HepG2 (cell line): Measurements from ENCODE around the gene CASKIN1. TPM values are rescaled to one million over a fixed set of nuclear protein-coding genes. Genes with fewer than 3 reads are reported as not detected.
A peak's percentile ranks its signal among the peaks of the same experiment; 100 is the strongest.

Experiments used
- ATAC-seq: fragments of 200-7000 bp; cut with Tn5 transposase; 3 replicates; pipeline ENCODE4 v1.9.1; 2020; ENCODE audit warnings: mild to moderate bottlenecking, moderate library complexity
- BruUV-seq: library from RNA; stranded (reverse); fragments of 400-500 nt; replicated peaks from 2 replicates; lab custom pipeline; 2021; lab: Mats Ljungman, UMichigan
- CTCF ChIA-PET: fragments of 300-600 bp; formaldehyde crosslinking; extraction: SDS; loops from one replicate; lab custom pipeline; 2021; ENCODE audit warnings: low total read pairs, inconsistent platforms, low intra/inter-chr PET ratio; lab: Yijun Ruan, JAX
- POLR2A ChIA-PET: fragments of 350-600 bp; sonication (Branson Sonifier 250); formaldehyde crosslinking; loops from one replicate; lab custom pipeline; 2020; ENCODE audit warnings: antibody characterized with exemption, inconsistent platforms; lab: Yijun Ruan, JAX
- DNase-seq: peaks from one replicate; pipeline ENCODE4 v3.0.0-alpha.2; 2015; ENCODE audit warnings: low spot score
- FAIRE-seq: peaks from 3 replicates; lab custom pipeline; 2011; peaks lifted over from hg19 to GRCh38; lab: Jason Lieb, UNC
- H2AFZ ChIP-seq: one replicate; pipeline ENCODE4 v1.6.1; 2011; ENCODE audit warnings: low read length, inconsistent platforms
- H3K27ac ChIP-seq: fragments of 300-600 bp; 3 replicates; pipeline ENCODE4 v1.8.0; 2011; ENCODE audit warnings: mixed run types, mild to moderate bottlenecking, mixed read lengths, low read length, inconsistent platforms; ENCODE audit not compliant: insufficient read depth; ENCODE audit errors: extremely low read length
- H3K27me3 ChIP-seq, 2 experiments: fragments of 200-600 bp in 1 of 2; 2 replicates in 1 of 2; 3 replicates in 1 of 2; pipeline versions ENCODE4 v1.6.0 to v1.8.0; 2011; ENCODE audit warnings: low read length in 2 of 2, mild to moderate bottlenecking in 2 of 2, moderate library complexity in 2 of 2, inconsistent platforms in 1 of 2; ENCODE audit not compliant: insufficient read depth in 2 of 2, control insufficient read depth in 1 of 2
- H3K36me3 ChIP-seq, 2 experiments: fragments of 200-600 bp in 1 of 2; replicated peaks in 1 of 2; 2 replicates in 1 of 2; 3 replicates in 1 of 2; pipeline versions ENCODE4 v1.5.1 to v1.8.0; 2011; ENCODE audit warnings: low read length in 2 of 2, inconsistent platforms in 1 of 2; ENCODE audit not compliant: insufficient read depth in 2 of 2, control insufficient read depth in 1 of 2
- H3K4me1 ChIP-seq: 2 replicates; pipeline ENCODE4 v1.5.1; 2012; ENCODE audit warnings: low read length, inconsistent platforms; ENCODE audit not compliant: insufficient read depth
- H3K4me2 ChIP-seq: 2 replicates; pipeline ENCODE4 v1.6.0; 2011; ENCODE audit warnings: low read depth, low read length, inconsistent platforms
- H3K4me3 ChIP-seq, 3 experiments: fragments of 200-600 bp in 1 of 3; sonication (generic), shearing (Covaris generic) in 1 of 3; replicated peaks in 1 of 3; 2 replicates each; pipeline ENCODE4 v1.5.1; 2011 to 2016; ENCODE audit warnings: low read length in 3 of 3, inconsistent platforms in 2 of 3, low read depth in 2 of 3, mild to moderate bottlenecking in 2 of 3, control low read depth in 1 of 3, mixed read lengths in 1 of 3; ENCODE audit not compliant: insufficient read depth in 1 of 3
- H3K79me2 ChIP-seq: one replicate; pipeline ENCODE4 v1.6.1; 2011; ENCODE audit warnings: low read length, inconsistent platforms; ENCODE audit not compliant: insufficient read depth
- H3K9ac ChIP-seq: 2 replicates; pipeline ENCODE4 v1.6.0; 2011; ENCODE audit warnings: mild to moderate bottlenecking, low read depth, low read length, inconsistent platforms; ENCODE audit not compliant: insufficient read depth
- H3K9me3 ChIP-seq: 2 replicates; pipeline ENCODE4 v1.5.1; 2012; ENCODE audit warnings: mild to moderate bottlenecking, low read length
- H4K20me1 ChIP-seq: 2 replicates; pipeline ENCODE4 v1.6.0; 2011; ENCODE audit warnings: inconsistent platforms, mild to moderate bottlenecking, low read length, moderate library complexity; ENCODE audit not compliant: insufficient read depth
- HNRNPL ChIP-seq: fragments of 200-400 bp; formaldehyde crosslinking; IDR thresholded peaks from 2 replicates; pipeline ENCODE4 v1.6.1; 2017; ENCODE audit warnings: mild to moderate bottlenecking, low read depth, low read length
- JUNB ChIP-seq: sonication (generic); formaldehyde crosslinking; IDR thresholded peaks from 2 replicates; pipeline ENCODE4 v1.8.0; 2022; ENCODE audit warnings: missing genetic modification reagents, mild to moderate bottlenecking, borderline replicate concordance
- KMT2A ChIP-seq: sonication (generic); formaldehyde crosslinking; IDR thresholded peaks from 2 replicates; pipeline ENCODE4 v1.4.0; 2020; ENCODE audit warnings: missing genetic modification reagents
- NCOA1 ChIP-seq: sonication (generic); formaldehyde crosslinking; IDR thresholded peaks from 2 replicates; pipeline ENCODE4 v1.9.0; 2021; ENCODE audit warnings: missing genetic modification reagents
- NR3C1 ChIP-seq: sonication (generic); formaldehyde crosslinking; IDR thresholded peaks from 2 replicates; pipeline ENCODE4 v1.4.0; 2020; ENCODE audit warnings: missing genetic modification reagents
- PRMT3 ChIP-seq: sonication (generic); formaldehyde crosslinking; IDR thresholded peaks from 2 replicates; pipeline ENCODE4 v1.8.1; 2022; ENCODE audit warnings: low read depth, mild to moderate bottlenecking, moderate library complexity, missing genetic modification reagents, borderline replicate concordance
- SMAD1 ChIP-seq: sonication (generic); formaldehyde crosslinking; IDR thresholded peaks from 2 replicates; pipeline ENCODE4 v1.4.0; 2020; ENCODE audit warnings: missing genetic modification reagents, low read depth, mild to moderate bottlenecking, borderline replicate concordance
- ZC3H4 ChIP-seq: sonication (generic); formaldehyde crosslinking; IDR thresholded peaks from 2 replicates; pipeline ENCODE4 v1.4.0; 2020; ENCODE audit warnings: missing genetic modification reagents, borderline replicate concordance
- ZFAT ChIP-seq: sonication (generic); formaldehyde crosslinking; conservative IDR thresholded peaks from 2 replicates; pipeline ENCODE4 v1.8.1; 2023; ENCODE audit warnings: missing genetic modification reagents, inconsistent platforms
- ZNF10 ChIP-seq: sonication (generic); formaldehyde crosslinking; IDR thresholded peaks from 2 replicates; pipeline ENCODE4 v1.4.0; 2020; ENCODE audit warnings: mild to moderate bottlenecking, low read depth, missing genetic modification reagents, borderline replicate concordance
- WGBS: methylation state at CpG from one replicate; pipeline ENCODE4 v1.1.6; 2017; ENCODE audit warnings: low lambda C conversion rate; 5-methylcytosine and 5-hydroxymethylcytosine counted together
- in situ Hi-C: cut with HindIII; loops from 2 replicates; pipeline ENCODE4 v1.10.0; 2017; ENCODE audit warnings: low pct_unique_long_range_greater_than_20kb; ENCODE audit not compliant: extremely low pct_ligation_motif_present
- intact Hi-C: fragments of 100-400 bp; cut with micrococcal nuclease; formaldehyde crosslinking; loops from one replicate; pipeline ENCODE4 v1.10.0; 2022; ENCODE audit not compliant: unreplicated experiment
- polyA plus RNA-seq, 8 experiments: library from polyadenylated mRNA; depleted of rRNA in 3 of 8; stranded (reverse) in 7 of 8; unstranded in 1 of 8; fragments of >200 nt; fragmentation: Illumina TruSeq in 4 of 8; extraction: Trizol in 4 of 8; gene quantifications; 2 replicates each; pipeline versions ENCODE4 v1.2.1 to v1.2.3, GENCODE V29; 2011 to 2016; ENCODE audit warnings: low read depth in 4 of 8, missing spikeins in 1 of 8, mixed read lengths in 1 of 8; ENCODE audit not compliant: insufficient read depth in 1 of 8
- total RNA-seq, 5 experiments: library from RNA; depleted of rRNA; stranded (reverse); fragments of >200 nt; fragmentation: Illumina TruSeq; extraction: Trizol; gene quantifications; 2 replicates each; pipeline ENCODE4 v1.2.3, GENCODE V29; 2016; ENCODE audit warnings: low read depth in 1 of 5
- TF ChIP-seq, protein P1 (sequence below): IDR thresholded peaks from 2 replicates; pipeline ENCODE4 v1.6.1; 2016; ENCODE audit warnings: low read depth, borderline replicate concordance
- TF ChIP-seq, protein P2 (sequence below): sonication (generic); formaldehyde crosslinking; IDR thresholded peaks from 2 replicates; pipeline ENCODE4 v1.5.1; 2020; ENCODE audit warnings: mild to moderate bottlenecking, missing genetic modification reagents, borderline replicate concordance
- TF ChIP-seq, protein P3 (sequence below): sonication (generic); formaldehyde crosslinking; IDR thresholded peaks from 2 replicates; pipeline ENCODE4 v1.5.0; 2020; ENCODE audit warnings: mild to moderate bottlenecking, missing genetic modification reagents, moderate library complexity

Gene CASKIN1
- total and polyA plus RNA-seq, 2 of the 13 experiments (the other 11 are each of a cell fraction or from before 2014, with no cell fraction given), result 1.2 to 2.2 TPM

DNA sequence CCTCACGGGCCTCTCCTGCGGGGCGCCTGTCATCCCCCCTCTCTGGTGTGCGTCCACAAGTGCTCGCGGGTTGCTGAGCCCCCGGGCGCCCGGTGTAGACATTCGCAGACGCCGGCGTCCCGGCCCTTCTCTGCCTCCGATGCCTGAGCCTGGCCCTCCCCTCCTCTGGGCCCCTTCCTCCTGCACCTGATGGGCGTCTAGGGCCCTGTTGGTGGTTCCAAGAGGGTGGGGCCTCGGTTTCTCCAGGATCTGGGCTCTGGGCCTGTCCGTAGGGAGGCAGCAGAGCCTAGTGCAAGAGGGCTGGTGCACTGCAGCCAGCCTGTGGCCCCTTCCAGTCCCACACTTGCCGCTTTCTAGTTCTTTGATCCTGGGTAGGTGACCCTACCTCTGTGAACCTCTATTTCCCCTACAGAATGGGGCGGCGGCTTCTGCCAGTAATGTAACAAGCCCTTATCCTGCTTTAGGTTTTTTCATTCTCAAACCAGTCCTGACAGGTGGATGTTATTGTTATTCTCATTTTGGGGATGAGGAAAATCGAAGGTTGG, 27.6 kb upstream of the CASKIN1 start (continued):
- TF ChIP-seq, protein P1, sequence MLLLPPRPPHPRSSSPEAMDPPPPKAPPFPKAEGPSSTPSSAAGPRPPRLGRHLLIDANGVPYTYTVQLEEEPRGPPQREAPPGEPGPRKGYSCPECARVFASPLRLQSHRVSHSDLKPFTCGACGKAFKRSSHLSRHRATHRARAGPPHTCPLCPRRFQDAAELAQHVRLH (CRISPR knock-in tag), result no peak; the same call in 1 of the 2 replicates
- TF ChIP-seq SMAD1 (CRISPR knock-in tag) (no peak), ZC3H4 (CRISPR knock-in tag) (no peak), PRMT3 (no peak), HNRNPL (no peak), JUNB (CRISPR knock-in tag) (no peak), NR3C1 (CRISPR knock-in tag) (no peak), ZFAT (CRISPR knock-in tag) (no peak)

DNA sequence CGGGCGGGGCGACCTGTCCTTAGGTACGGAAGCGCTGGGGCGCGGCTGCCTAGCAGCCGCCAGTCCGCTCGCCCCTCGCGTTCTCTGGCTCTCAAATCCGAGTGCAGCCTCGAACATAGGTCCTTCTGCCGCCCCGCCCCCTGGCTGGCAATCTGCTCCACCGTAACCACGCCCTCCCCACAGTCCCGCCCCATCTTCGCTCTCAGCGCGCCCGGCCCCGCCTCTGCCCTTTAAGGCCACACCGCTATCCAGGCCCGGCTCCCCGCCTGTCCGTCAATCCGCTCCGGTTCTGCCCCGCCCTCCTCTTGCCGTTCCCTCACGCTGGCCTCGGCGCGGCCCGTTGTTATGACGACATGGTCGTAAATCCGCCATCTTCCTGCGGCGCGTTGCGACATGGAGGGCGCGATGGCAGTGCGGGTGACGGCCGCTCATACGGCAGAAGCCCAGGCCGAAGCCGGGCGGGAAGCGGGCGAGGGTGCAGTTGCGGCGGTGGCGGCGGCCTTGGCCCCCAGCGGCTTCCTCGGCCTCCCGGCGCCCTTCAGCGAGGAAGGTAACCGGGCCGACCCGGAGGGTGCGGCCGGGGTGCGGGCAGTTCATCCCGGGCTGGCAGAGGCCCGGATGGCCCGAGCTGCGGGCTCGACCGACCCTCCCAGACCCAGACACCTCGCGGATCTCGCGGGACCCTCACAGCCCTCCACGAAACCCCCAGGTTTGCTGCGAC, 27.0 kb upstream of the CASKIN1 start, which contains the start of gene E4F1:
TSS of gene E4F1 (plus strand) at position 371 of the 721 bp plus-strand sequence. CDS start at position 394, 23 bp downstream.
- no TSS peak for BruUV-seq
- CTCF ChIA-PET, result no interaction called here
- DNase-seq, result peak; percentile 97
- peak within 1 kb of the TSS; percentile 78 to 95 (median 79) for H3K4me3 ChIP-seq
- peaks cover 18% of the 10 kb centered on the region for H3K79me2 ChIP-seq
- H3K9ac ChIP-seq, result peak within 1 kb of the TSS; percentile 89
- in situ Hi-C loops, result no loop called here
- peak within 1 kb of the TSS; percentile 83 for H3K4me2 ChIP-seq
- POLR2A ChIA-PET, result interaction anchor here (1.0 to 2.6 kb wide), 4 partner anchors 9 to 28 kb away, joined by 3 to 14 read pairs (median 8); partner anchors contain the start of genes ECI1, MLST8 and PGP
- WGBS, result under 1% methylated on average over 31 of the region's 82 CpGs
- peaks cover 11% of the 10 kb centered on the region for H4K20me1 ChIP-seq
- peak; percentile 95 for FAIRE-seq
- H3K9me3 ChIP-seq, result no peaks in the 10 kb centered on the region
- H3K4me1 ChIP-seq, result peaks cover 48% of the 10 kb centered on the region
- H3K36me3 ChIP-seq, result peaks cover 3 to 6% of the 10 kb centered on the region in 2 experiments; a peak in 2 of 5 replicates
- peak within 1 kb of the TSS; percentile 80 for H3K27ac ChIP-seq
- H3K27me3 ChIP-seq, result no peaks in the 10 kb centered on the region
- peak; percentile 84 for ATAC-seq
- no peak within 1 kb of the TSS for H2AFZ ChIP-seq
- intact Hi-C loops, result no loop called here
- no peak for TF ChIP-seq ZNF10 (CRISPR knock-in tag)
- TF ChIP-seq NCOA1 (CRISPR knock-in tag), result no peak
- TF ChIP-seq, protein P2, sequence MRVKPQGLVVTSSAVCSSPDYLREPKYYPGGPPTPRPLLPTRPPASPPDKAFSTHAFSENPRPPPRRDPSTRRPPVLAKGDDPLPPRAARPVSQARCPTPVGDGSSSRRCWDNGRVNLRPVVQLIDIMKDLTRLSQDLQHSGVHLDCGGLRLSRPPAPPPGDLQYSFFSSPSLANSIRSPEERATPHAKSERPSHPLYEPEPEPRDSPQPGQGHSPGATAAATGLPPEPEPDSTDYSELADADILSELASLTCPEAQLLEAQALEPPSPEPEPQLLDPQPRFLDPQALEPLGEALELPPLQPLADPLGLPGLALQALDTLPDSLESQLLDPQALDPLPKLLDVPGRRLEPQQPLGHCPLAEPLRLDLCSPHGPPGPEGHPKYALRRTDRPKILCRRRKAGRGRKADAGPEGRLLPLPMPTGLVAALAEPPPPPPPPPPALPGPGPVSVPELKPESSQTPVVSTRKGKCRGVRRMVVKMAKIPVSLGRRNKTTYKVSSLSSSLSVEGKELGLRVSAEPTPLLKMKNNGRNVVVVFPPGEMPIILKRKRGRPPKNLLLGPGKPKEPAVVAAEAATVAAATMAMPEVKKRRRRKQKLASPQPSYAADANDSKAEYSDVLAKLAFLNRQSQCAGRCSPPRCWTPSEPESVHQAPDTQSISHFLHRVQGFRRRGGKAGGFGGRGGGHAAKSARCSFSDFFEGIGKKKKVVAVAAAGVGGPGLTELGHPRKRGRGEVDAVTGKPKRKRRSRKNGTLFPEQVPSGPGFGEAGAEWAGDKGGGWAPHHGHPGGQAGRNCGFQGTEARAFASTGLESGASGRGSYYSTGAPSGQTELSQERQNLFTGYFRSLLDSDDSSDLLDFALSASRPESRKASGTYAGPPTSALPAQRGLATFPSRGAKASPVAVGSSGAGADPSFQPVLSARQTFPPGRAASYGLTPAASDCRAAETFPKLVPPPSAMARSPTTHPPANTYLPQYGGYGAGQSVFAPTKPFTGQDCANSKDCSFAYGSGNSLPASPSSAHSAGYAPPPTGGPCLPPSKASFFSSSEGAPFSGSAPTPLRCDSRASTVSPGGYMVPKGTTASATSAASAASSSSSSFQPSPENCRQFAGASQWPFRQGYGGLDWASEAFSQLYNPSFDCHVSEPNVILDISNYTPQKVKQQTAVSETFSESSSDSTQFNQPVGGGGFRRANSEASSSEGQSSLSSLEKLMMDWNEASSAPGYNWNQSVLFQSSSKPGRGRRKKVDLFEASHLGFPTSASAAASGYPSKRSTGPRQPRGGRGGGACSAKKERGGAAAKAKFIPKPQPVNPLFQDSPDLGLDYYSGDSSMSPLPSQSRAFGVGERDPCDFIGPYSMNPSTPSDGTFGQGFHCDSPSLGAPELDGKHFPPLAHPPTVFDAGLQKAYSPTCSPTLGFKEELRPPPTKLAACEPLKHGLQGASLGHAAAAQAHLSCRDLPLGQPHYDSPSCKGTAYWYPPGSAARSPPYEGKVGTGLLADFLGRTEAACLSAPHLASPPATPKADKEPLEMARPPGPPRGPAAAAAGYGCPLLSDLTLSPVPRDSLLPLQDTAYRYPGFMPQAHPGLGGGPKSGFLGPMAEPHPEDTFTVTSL (CRISPR knock-in tag), result no peak
- TF ChIP-seq KMT2A (CRISPR knock-in tag), result peak; percentile 90
- TF ChIP-seq, protein P3, sequence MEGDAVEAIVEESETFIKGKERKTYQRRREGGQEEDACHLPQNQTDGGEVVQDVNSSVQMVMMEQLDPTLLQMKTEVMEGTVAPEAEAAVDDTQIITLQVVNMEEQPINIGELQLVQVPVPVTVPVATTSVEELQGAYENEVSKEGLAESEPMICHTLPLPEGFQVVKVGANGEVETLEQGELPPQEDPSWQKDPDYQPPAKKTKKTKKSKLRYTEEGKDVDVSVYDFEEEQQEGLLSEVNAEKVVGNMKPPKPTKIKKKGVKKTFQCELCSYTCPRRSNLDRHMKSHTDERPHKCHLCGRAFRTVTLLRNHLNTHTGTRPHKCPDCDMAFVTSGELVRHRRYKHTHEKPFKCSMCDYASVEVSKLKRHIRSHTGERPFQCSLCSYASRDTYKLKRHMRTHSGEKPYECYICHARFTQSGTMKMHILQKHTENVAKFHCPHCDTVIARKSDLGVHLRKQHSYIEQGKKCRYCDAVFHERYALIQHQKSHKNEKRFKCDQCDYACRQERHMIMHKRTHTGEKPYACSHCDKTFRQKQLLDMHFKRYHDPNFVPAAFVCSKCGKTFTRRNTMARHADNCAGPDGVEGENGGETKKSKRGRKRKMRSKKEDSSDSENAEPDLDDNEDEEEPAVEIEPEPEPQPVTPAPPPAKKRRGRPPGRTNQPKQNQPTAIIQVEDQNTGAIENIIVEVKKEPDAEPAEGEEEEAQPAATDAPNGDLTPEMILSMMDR (CRISPR knock-in tag), result peak; percentile 27; the same call in 1 of the 2 replicates
